Stimulated activated CD4-positive, alpha-beta T cell treated with anti-CD3 and anti-CD28 coated beads, Interleukin-4, amount 100 ng/mL, for 48 hours (primary cell): ENCODE measurements around the gene TRIM27.
"Not testable (repeated sequence)": the region's sequence is repeated elsewhere in the genome, so short reads cannot be mapped to it uniquely, and the experiment has no call there.

Source experiments
- DNase-seq, 2 donors: peaks; one replicate each; pipeline ENCODE4 v3.0.0-alpha.2; 2020; ENCODE audit warnings: low read depth in 2 of 2

Gene TRIM27, protein sequence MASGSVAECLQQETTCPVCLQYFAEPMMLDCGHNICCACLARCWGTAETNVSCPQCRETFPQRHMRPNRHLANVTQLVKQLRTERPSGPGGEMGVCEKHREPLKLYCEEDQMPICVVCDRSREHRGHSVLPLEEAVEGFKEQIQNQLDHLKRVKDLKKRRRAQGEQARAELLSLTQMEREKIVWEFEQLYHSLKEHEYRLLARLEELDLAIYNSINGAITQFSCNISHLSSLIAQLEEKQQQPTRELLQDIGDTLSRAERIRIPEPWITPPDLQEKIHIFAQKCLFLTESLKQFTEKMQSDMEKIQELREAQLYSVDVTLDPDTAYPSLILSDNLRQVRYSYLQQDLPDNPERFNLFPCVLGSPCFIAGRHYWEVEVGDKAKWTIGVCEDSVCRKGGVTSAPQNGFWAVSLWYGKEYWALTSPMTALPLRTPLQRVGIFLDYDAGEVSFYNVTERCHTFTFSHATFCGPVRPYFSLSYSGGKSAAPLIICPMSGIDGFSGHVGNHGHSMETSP

GRCh38 chr6:28923318-28924102 is at the start of gene TRIM27:
TRIM27 (minus strand) TSS chr6:28923985; CDS start chr6:28923632, 353 bp downstream.
- DNase-seq: peak; percentile 68 to 80

DNA sequence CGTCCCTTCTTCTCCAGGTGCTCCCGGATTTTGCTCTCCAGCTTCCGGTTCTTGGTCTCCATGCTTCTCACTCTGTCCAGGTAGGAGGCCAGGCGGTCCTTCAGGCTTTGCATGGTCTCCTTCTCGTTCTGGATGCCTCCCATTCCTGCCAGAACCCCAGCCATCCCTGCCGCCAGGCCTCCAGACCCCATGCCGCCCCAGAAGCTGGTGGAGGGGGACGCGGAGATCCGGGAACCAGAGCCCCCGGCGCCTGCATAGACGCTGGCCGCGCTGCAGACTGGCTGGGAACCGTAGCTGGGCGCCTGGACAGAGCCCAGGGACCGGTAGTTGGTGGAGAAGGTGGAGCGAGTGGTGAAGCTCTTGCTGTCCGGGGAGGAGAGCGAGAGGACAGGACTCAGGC is 46.3 kb upstream of the TRIM27 start:
- DNase-seq: not testable (repeated sequence)

- DNase-seq: no peak
Measured at GRCh38 chr6:28969129-28969528, 45.3 kb upstream of the TRIM27 start.

- DNase-seq: no peak
Measured at GRCh38 chr6:28968476-28968875, 44.7 kb upstream of the TRIM27 start.

DNA sequence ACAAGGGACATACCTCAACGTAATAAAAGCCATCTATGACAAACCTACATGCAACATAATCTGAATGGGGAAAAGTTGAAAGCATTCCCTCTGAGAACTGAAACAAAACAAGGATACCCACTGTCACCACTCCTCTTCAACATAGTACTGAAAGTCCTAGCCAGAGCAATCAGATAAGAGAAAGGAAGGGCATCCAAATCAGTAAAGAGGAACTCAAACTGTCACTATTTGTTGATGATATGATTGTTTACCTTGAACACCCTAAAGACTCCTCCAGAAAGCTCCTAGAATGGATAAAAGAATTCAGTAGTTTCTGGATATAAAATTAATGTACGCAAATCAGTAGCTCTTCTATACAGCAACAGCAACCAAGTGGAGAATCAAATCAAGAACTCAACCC is 41.9 kb upstream of the TRIM27 start:
- DNase-seq: no peak

DNA sequence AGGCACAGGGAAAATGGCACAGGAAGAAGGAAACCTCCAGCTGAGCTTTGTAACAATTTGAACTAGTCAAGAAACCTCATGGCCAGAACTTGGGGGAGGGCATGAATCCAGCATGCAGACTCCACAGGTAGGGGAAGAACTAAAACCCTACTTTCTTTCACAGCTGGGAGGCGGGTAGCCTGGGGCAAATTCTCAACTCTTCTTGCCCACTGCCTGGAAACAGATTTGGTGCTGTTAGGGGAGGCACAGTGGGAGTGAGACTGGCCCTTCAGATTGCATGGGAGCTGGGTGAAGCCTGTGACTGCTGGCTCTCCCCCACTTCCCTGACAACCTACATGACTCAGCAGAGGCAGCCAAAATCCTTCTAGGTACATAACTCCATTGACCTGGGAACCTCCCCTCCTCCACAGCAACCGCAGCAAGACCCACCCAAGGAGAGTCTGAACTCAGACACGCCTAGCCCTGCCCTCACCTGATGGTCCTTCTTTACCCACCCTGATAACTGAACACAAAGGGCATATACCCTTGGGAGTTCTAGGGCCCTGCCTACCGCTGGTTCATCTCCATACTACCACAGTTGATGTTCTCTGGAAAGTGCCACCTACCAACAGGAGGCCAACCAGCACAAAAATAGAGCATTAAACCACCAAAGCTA is 37.2 kb upstream of the TRIM27 start:
- DNase-seq: no peak

DNA sequence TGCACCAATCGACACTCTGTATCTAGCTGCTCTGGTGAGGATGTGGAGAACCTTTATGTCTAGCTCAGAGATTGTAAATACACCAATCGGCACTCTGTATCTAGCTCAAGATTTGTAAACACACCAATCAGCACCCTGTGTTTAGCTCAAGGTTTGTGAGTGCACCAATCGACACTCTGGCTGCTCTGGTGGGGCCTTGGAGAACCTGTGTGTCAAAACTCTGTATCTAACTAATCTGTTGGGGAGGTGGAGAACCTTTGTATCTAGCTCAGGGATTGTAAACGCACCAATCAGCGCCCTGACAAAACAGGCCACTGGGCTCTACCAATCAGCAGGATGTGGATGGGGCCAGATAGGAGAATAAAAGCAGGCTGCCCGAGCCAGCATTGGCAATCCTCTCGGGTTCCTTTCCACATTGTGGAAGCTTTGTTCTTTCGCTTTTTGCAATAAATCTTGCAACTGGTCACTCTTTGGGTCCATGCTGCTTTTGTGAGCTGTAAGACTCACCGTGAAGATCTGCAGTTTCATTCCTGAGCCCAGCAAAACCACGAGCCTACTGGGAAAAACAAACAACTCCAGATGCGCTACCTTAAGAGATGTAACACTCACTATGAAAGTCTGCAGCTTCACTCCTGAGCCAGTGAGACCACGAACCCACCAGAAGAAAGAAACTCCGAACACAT is 34.9 kb upstream of the TRIM27 start:
- DNase-seq: not testable (repeated sequence)

DNA sequence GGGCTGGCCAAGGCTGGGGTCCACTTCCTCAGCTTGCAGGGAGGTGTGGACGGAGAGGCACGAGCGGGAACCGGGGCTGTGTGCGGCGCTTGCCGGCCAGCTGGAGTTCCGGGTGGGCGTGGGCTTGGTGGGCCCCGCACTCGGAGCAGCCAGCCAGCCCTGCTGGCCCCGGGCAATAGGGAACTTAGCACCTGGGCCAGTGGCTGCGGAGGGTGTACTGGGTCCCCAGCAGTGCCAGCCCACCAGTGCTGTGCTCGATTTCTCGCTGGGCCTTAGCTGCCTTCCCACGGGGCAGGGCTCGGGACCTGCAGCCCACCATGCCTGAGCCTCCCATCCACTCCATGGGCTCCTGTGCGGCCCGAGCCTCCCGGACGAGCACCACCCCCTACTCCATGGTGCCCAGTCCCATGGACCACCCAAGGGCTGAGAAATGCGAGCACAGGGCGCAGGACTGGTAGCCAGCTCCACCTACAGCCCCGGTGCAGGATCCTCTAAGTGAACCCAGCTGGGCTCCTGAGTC is 34.1 kb upstream of the TRIM27 start:
- not testable (repeated sequence) for DNase-seq

GRCh38 chr6:28956331-28956730 is 32.5 kb upstream of the TRIM27 start:
- no peak for DNase-seq

DNA sequence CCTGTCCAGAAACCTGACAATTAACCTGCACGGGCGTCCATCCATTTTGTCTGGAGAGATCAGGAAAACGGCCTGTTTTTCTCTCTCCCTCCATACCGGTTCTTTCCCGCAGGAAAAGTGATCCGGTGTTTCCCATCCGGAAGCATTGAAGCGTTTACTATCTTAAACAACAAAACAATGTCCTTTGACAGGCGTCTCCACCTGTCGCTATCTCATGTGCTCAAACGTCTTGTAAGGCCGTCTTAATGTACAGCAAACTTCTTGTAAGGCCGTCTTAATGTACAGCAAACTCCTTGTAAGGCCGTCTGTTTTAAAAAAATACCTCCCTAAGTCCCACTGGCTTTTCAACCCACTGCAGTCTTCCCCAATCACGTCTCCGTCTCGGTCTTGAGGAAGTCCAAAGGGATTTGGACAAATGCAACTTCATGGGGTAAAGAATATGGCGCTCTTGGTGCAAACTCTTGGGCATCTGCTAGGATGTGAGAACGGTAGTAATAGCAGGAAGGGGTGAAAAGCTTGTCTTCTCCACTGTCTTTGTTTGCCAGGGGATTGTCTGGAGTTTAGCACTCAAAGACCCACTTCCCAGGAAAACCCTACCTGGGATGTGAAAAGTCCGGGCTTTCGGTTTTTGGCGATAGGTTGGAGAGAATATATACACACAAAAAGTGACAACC is 29.9 kb upstream of the TRIM27 start:
- no peak for DNase-seq

- peak; percentile 48 to 61 for DNase-seq
Measured at GRCh38 chr6:28953039-28953584, 29.3 kb upstream of the TRIM27 start.

GRCh38 chr6:28949656-28950195 is 25.9 kb upstream of the TRIM27 start:
- not testable (repeated sequence) for DNase-seq

GRCh38 chr6:28948782-28949486 is 25.1 kb upstream of the TRIM27 start:
- no peak for DNase-seq

DNA sequence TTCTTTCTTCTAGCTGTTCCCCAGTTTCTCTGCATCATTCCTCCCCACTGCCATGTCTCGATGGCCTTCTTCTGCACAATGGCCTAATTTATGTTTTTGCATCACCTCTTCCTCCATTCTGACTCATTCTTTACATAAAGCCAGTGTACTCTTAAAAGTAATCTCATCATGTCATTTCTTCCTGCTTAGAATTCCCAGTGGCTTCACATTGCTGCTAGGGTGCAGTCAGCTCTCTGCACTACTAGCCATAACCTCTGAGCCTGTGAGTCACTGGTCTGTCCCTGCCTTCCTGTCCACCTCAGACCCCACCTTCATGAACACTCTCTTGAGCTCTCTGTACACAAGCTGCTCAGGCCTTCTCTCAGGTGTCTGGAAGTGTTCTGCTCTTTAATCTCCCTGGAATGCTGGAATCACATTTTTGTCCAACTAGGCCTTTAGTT is 24.1 kb upstream of the TRIM27 start:
- DNase-seq: no peak

DNA sequence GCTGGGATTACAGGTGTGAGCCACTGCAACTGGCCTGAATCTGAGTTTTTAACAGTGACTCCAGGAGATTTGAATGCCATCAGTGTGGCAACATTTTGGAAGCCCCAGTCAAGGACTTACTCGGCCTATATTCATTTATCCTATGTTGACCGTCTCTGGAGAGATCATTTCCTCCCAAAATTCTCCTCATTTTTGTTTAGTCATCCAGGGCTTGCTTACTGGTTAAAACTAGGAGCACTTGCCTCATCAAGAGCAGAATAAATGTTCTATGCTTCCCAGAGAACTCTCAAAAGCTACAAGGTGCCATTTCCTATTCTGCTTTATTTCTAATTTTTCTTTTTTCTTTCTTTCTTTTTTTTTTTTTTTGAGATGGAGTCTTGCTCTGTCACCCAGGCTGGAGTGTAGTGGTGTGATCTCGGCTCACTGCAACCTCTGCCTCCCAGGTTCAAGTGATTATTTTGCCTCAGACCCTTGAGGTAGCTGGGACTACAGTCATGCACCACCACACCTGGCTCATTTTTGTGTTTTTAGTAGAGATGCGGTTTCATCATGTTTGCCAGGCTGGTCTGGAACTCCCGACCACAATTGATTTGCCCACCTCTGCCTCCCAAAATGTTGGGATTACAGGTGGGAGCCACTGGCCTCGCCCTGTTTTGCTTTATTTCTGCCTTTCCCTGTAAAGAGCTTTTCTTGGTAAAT is 23.4 kb upstream of the TRIM27 start:
- no peak for DNase-seq

DNA sequence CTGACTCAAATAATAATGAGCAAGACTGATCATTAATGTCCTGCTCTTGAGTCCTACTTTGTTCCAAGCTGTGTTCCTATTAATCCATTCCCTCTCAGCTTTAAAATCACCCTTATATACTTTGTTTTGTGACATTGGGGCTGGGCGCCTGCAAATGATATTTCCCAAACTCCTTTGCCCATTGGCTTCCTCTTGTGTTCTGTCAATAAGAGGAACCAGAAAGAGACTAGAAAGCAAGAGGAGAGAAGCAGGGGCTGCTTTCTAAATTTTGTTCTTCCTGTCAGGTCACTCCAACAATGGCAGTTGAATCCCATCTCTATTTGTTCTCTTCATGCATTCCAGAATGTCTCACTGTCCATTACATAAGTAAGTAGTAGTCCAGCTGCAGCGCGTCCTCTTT is 21.6 kb upstream of the TRIM27 start:
- DNase-seq: no peak

DNA sequence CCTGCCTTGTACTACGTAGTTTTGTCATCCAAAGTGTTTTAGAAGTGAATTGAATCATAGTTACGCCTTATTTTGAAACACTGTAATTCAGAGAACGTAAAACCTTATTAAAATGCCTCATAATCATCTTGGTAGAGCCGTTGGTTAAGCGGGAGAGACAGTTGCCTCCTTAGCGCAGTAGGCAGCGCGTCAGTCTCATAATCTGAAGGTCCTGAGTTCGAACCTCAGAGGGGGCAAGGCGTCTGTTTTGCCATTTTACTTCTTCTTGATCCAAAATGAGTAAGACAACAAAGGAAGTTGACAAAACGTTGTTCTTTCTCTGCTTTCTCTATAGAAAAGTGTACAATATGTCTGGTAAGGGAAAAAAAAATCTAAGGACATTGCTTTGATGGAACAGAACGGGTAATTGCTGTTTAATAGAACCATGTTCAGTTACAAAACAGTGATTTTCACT is 20.7 kb upstream of the TRIM27 start:
- peak; percentile 58 to 64 for DNase-seq

- DNase-seq: peak; percentile 68 to 76
Measured at GRCh38 chr6:28943557-28944411, 20.0 kb upstream of the TRIM27 start.
